K562 (cell line): ENCODE measurements around the gene TIGAR. TPM values are rescaled to one million over a fixed set of nuclear protein-coding genes. Genes with fewer than 3 reads are reported as not detected.
A peak's percentile ranks its signal among the peaks of the same experiment; 100 is the strongest.

Experiments
- ATAC-seq: fragments of 200-7000 bp; cut with Tn5 transposase; 3 replicates; pipeline ENCODE4 v1.9.1; 2020; ENCODE audit warnings: moderate library complexity
- BruUV-seq: library from RNA; stranded (reverse); fragments of 400-500 nt; replicated peaks from 2 replicates; lab custom pipeline; 2021; lab: Mats Ljungman, UMichigan
- CTCF ChIA-PET: fragments of 300-600 bp; formaldehyde crosslinking; extraction: SDS; loops from one replicate; lab custom pipeline; 2021; ENCODE audit warnings: low intra/inter-chr PET ratio; lab: Yijun Ruan, JAX
- POLR2A ChIA-PET: fragments of 300-600, 350-650 bp; sonication (Branson Sonifier 250); formaldehyde crosslinking; extraction: SDS; loops from one replicate; lab custom pipeline; 2021; ENCODE audit warnings: antibody characterized with exemption, inconsistent platforms; lab: Yijun Ruan, JAX
- DNase-seq, 4 experiments: peaks; one replicate each; pipeline versions ENCODE4 v3.0.0 to v3.0.0-alpha.2; 2011 to 2018; ENCODE audit warnings: low spot score in 3 of 4, mixed read lengths in 3 of 4; ENCODE audit errors: extremely low read depth in 1 of 4
- FAIRE-seq: peaks from 2 replicates; lab custom pipeline; 2011; peaks lifted over from hg19 to GRCh38; lab: Jason Lieb, UNC
- H2AFZ ChIP-seq: 2 replicates; pipeline ENCODE4 v1.6.0; 2011; ENCODE audit warnings: low read depth, low read length, control low read depth, inconsistent platforms
- H3K27ac ChIP-seq: fragments of 200-600 bp; 3 replicates; pipeline ENCODE4 v1.8.0; 2011; ENCODE audit warnings: low read depth, mild to moderate bottlenecking, control low read depth, inconsistent platforms, low read length, moderate library complexity, mixed read lengths; ENCODE audit errors: extremely low read depth
- H3K27me3 ChIP-seq, 2 experiments: fragments of 300-600 bp in 1 of 2; 2 replicates in 1 of 2; 3 replicates in 1 of 2; pipeline versions ENCODE4 v1.6.0 to v1.8.0; 2011; ENCODE audit warnings: inconsistent platforms in 2 of 2, low read length in 2 of 2, mild to moderate bottlenecking in 1 of 2, mixed read lengths in 1 of 2, moderate library complexity in 1 of 2; ENCODE audit not compliant: control insufficient read depth in 2 of 2, insufficient read depth in 2 of 2
- H3K36me3 ChIP-seq: fragments of 300-600 bp; 3 replicates; pipeline ENCODE4 v1.8.0; 2011; ENCODE audit warnings: mild to moderate bottlenecking, low read length, inconsistent platforms; ENCODE audit not compliant: control insufficient read depth, insufficient read depth
- H3K4me1 ChIP-seq, 2 experiments: fragments of 200-600 bp in 1 of 2; replicated peaks in 1 of 2; 2 replicates in 1 of 2; 3 replicates in 1 of 2; pipeline versions ENCODE4 v1.5.1 to v1.8.0; 2011; ENCODE audit warnings: inconsistent platforms in 2 of 2, low read length in 2 of 2, mild to moderate bottlenecking in 1 of 2, mixed read lengths in 1 of 2, moderate library complexity in 1 of 2; ENCODE audit not compliant: control insufficient read depth in 2 of 2, insufficient read depth in 2 of 2
- H3K4me2 ChIP-seq: 2 replicates; pipeline ENCODE4 v1.6.1; 2011; ENCODE audit warnings: low read length, control low read depth, inconsistent platforms, mixed read lengths; ENCODE audit not compliant: insufficient read depth
- H3K4me3 ChIP-seq: fragments of 200-600 bp; sonication (generic), shearing (Covaris generic); 2 replicates; pipeline ENCODE4 v1.5.1; 2016; ENCODE audit warnings: control low read depth, inconsistent platforms
- H3K79me2 ChIP-seq: fragments of 200-600 bp; 3 replicates; pipeline ENCODE4 v1.8.0; 2011; ENCODE audit warnings: low read length, inconsistent platforms; ENCODE audit not compliant: control insufficient read depth, insufficient read depth
- H3K9ac ChIP-seq, 2 experiments: 2 replicates each; pipeline versions ENCODE4 v1.6.0 to v1.6.1; 2011; ENCODE audit warnings: low read depth in 2 of 2, low read length in 2 of 2, control low read depth in 1 of 2, inconsistent platforms in 1 of 2, mild to moderate bottlenecking in 1 of 2, mixed read lengths in 1 of 2; ENCODE audit not compliant: insufficient read depth in 1 of 2
- H3K9me1 ChIP-seq: one replicate; pipeline ENCODE4 v1.6.0; 2011; ENCODE audit warnings: inconsistent platforms, mild to moderate bottlenecking, low read length, moderate library complexity; ENCODE audit not compliant: control insufficient read depth, insufficient read depth
- H3K9me3 ChIP-seq: replicated peaks from 2 replicates; pipeline ENCODE4 v1.5.1; 2011; ENCODE audit warnings: low read depth, low read length, inconsistent platforms; ENCODE audit not compliant: control insufficient read depth, insufficient read depth
- H4K20me1 ChIP-seq: replicated peaks from 2 replicates; pipeline ENCODE4 v1.6.1; 2011; ENCODE audit warnings: low read length, inconsistent platforms, mixed read lengths; ENCODE audit not compliant: control insufficient read depth, insufficient read depth
- BMI1 ChIP-seq: fragments of 150-350 bp; IDR thresholded peaks from 2 replicates; pipeline ENCODE4 v1.6.1; 2014; ENCODE audit warnings: low read length
- ETV5 ChIP-seq: sonication (generic); formaldehyde crosslinking; IDR thresholded peaks from 2 replicates; pipeline ENCODE4 v1.4.0; 2020; ENCODE audit warnings: low read depth, mild to moderate bottlenecking, missing genetic modification reagents
- IRF9 ChIP-seq: fragments of 450-650 bp; IDR thresholded peaks from 2 replicates; pipeline ENCODE4 v1.6.1; 2016; ENCODE audit warnings: missing biosample characterization, missing genetic modification characterization
- KLF13 ChIP-seq: fragments of 450-650 bp; IDR thresholded peaks from 2 replicates; pipeline ENCODE4 v1.6.1; 2016; ENCODE audit warnings: missing genetic modification characterization, low read depth, mild to moderate bottlenecking, missing compliant biosample characterization, moderate library complexity, borderline replicate concordance
- NCOA2 ChIP-seq, 2 experiments: fragments of 450-650 bp; IDR thresholded peaks; 2 replicates each; pipeline ENCODE4 v1.6.1; 2018; ENCODE audit warnings: mild to moderate bottlenecking in 2 of 2, moderate library complexity in 1 of 2; ENCODE audit not compliant: partially characterized antibody in 2 of 2
- SRF ChIP-seq, 2 experiments: fragments of 250-450, 450-650 bp in 1 of 2; sonication (Bioruptor Pico) in 1 of 2; sonication (generic) in 1 of 2; formaldehyde crosslinking; IDR thresholded peaks; 2 replicates each; pipeline versions ENCODE4 v1.5.0 to v1.5.1; 2020 to 2022; ENCODE audit warnings: mild to moderate bottlenecking in 1 of 2, missing genetic modification reagents in 1 of 2
- WGBS: fragments of 100-300 bp; shearing (Covaris generic); methylation state at CpG from one replicate; pipeline ENCODE4 v1.1.6; 2016; ENCODE audit warnings: low coverage, mixed read lengths; ENCODE audit not compliant: insufficient coverage; ENCODE audit errors: missing lambda C conversion rate; 5-methylcytosine and 5-hydroxymethylcytosine counted together
- in situ Hi-C: fragments of 300-500 bp; cut with MboI; formaldehyde crosslinking; loops from 4 replicates; pipeline ENCODE4 v1.15.0; 2018; ENCODE audit warnings: inconsistent platforms, mixed read lengths
- intact Hi-C: fragments of 100-400 bp; cut with micrococcal nuclease; formaldehyde crosslinking; loops from 2 replicates; pipeline ENCODE4 v1.14.2; 2022
- polyA plus RNA-seq, 8 experiments: library from polyadenylated mRNA; depleted of rRNA in 4 of 8; stranded (reverse) in 5 of 8; unstranded in 3 of 8; fragments of >200 nt; fragmentation: Nextera tagmentation in 2 of 8; fragmentation: Illumina TruSeq in 1 of 8; extraction: Ambion mirVana in 2 of 8; extraction: Trizol in 1 of 8; gene quantifications; 2 replicates each; pipeline versions ENCODE4 v1.2.1 to v1.2.3, GENCODE V29; 2011 to 2014; ENCODE audit warnings: inconsistent platforms in 1 of 8, missing spikeins in 1 of 8
- total RNA-seq, 7 experiments: library from RNA; depleted of rRNA in 6 of 7; stranded (reverse); fragments of >200 nt in 6 of 7; fragmentation: Illumina TruSeq in 2 of 7; extraction: Trizol in 2 of 7; gene quantifications; 2 replicates each; pipeline versions ENCODE4 v1.2.1 to v1.2.3, GENCODE V29; 2011 to 2021; ENCODE audit warnings: low replicate concordance in 1 of 7
- TF ChIP-seq, protein P1 (sequence below): IDR thresholded peaks from 2 replicates; pipeline ENCODE4 v1.6.1; 2016; ENCODE audit warnings: missing genetic modification characterization, missing compliant biosample characterization

The TIGAR gene
- total and polyA plus RNA-seq, 9 of the 15 experiments (the other 6 are each of a cell fraction or from before 2014, with no cell fraction given): 0.11 to 1.0 (median 0.53) TPM; not detected in 2

DNA sequence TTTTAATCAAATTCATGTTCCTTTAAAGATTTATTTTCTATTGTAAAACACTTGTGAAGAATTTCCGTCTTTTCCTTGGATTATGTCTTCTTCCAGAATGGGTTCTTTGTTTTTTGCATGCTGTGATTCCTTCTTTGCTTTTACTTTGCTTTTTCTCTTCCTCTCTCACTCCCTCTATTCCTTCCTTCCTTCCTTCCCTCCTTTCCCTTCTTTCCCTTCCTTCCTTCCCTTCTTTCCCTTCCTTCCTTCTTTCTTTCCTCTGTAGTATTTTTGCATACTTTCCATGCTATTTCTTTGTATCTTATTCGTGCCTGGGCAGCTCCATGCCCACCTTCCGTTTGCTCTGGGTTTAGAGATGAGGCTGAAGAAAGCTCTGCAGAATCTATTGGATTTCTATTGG, 80.1 kb downstream of the TIGAR start:
- in situ Hi-C loops (no loop called here), intact Hi-C loops (no loop called here)
- H3K27me3 ChIP-seq: peaks cover 0 to 7% of the 10 kb centered on the region in 2 experiments; a peak in 2 of 5 replicates
- no peak for TF ChIP-seq KLF13 (tag)
- TF ChIP-seq, protein P1, sequence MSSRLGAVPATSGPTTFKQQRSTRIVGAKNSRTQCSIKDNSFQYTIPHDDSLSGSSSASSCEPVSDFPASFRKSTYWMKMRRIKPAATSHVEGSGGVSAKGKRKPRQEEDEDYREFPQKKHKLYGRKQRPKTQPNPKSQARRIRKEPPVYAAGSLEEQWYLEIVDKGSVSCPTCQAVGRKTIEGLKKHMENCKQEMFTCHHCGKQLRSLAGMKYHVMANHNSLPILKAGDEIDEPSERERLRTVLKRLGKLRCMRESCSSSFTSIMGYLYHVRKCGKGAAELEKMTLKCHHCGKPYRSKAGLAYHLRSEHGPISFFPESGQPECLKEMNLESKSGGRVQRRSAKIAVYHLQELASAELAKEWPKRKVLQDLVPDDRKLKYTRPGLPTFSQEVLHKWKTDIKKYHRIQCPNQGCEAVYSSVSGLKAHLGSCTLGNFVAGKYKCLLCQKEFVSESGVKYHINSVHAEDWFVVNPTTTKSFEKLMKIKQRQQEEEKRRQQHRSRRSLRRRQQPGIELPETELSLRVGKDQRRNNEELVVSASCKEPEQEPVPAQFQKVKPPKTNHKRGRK (tag): peak; percentile 72
- FAIRE-seq: no peak
- no peaks in the 10 kb centered on the region; a peak in 1 of 5 replicates for H3K4me1 ChIP-seq
- 0% methylated on average over 3 of the region's 3 CpGs for WGBS
- no peak overlapping the region for H3K27ac ChIP-seq
- ATAC-seq: no peak
- H3K9ac ChIP-seq: no peak overlapping the region
- no peaks in the 10 kb centered on the region for H3K79me2 ChIP-seq
- H3K36me3 ChIP-seq: no peaks in the 10 kb centered on the region
- H4K20me1 ChIP-seq: no peaks in the 10 kb centered on the region
- ChIA-PET CTCF (no interaction called here), POLR2A (no interaction called here)
- H3K9me3 ChIP-seq: no peaks in the 10 kb centered on the region
- no peak overlapping the region for H3K4me3 ChIP-seq
- H2AFZ ChIP-seq: no peak overlapping the region
- no peak for DNase-seq
- no peaks in the 10 kb centered on the region for H3K9me1 ChIP-seq
- no peak overlapping the region for H3K4me2 ChIP-seq
- no TSS peak for BruUV-seq

- DNase-seq (no peak), ATAC-seq (no peak), FAIRE-seq (no peak)
- Histone ChIP-seq H3K4me1 (no peaks in the 10 kb centered on the region), H3K9me3 (no peaks in the 10 kb centered on the region), H3K27me3 (peaks cover 0 to 7% of the 10 kb centered on the region in 2 experiments; a peak in 2 of 5 replicates), H4K20me1 (no peaks in the 10 kb centered on the region), H3K4me2 (no peak overlapping the region), H3K9me1 (no peaks in the 10 kb centered on the region), H3K79me2 (no peaks in the 10 kb centered on the region), H3K9ac (no peak overlapping the region), H2AFZ (no peak overlapping the region), H3K27ac (no peak overlapping the region), H3K36me3 (no peaks in the 10 kb centered on the region), H3K4me3 (no peak overlapping the region)
- no TSS peak for BruUV-seq
- in situ Hi-C loops: no loop called here
- TF ChIP-seq ETV5 (CRISPR knock-in tag): no peak
- no peak for TF ChIP-seq NCOA2 (IDR thresholded peaks at IDR 0.05; ENCODE audit: partially characterized antibody in 2 of 2)
- TF ChIP-seq IRF9 (tag): no peak
- no peak for TF ChIP-seq BMI1
- no peak for TF ChIP-seq SRF (CRISPR knock-in tag; IDR thresholded peaks at IDR 0.05)
- ChIA-PET POLR2A (interaction anchor here (0.5 to 1.2 kb wide), 2 partner anchors 11 to 530 kb away, joined by 3 read pairs; partner anchors contain the start of gene PARP11), CTCF (no interaction called here)
- 0% methylated on average over 3 of the region's 4 CpGs for WGBS
- intact Hi-C loops: no loop called here
These were observed 82.0 kb downstream of the TIGAR start for GRCh38 chr12:4402996-4403395.
